NCI-H1436 (cell line): Measurements from ENCODE around the gene CALML3.

Source experiments
- DNase-seq: peaks from one replicate; lab custom pipeline; 2025; lab: John Stamatoyannopoulos, UW

The CALML3 gene

GRCh38 chr10:5567477-5567876 lies 42.7 kb downstream of the CALML3 start:
- no peak for DNase-seq

- no peak for DNase-seq
Observed at GRCh38 chr10:5568984-5569383, 44.2 kb downstream of the CALML3 start.

- DNase-seq = no peak
Observed at GRCh38 chr10:5569568-5569967, 44.8 kb downstream of the CALML3 start.

- DNase-seq = no peak
Observed at GRCh38 chr10:5570007-5570655, 45.4 kb downstream of the CALML3 start.

- no peak for DNase-seq
Observed at GRCh38 chr10:5570979-5571810, 46.4 kb downstream of the CALML3 start.

GRCh38 chr10:5571826-5572225 lies 47.1 kb downstream of the CALML3 start:
- DNase-seq = no peak

GRCh38 chr10:5573319-5573950 lies 48.7 kb downstream of the CALML3 start:
- no peak for DNase-seq

GRCh38 chr10:5573968-5574641 lies 49.3 kb downstream of the CALML3 start:
- DNase-seq = no peak

- DNase-seq = no peak
Observed at GRCh38 chr10:5574642-5575131, 49.9 kb downstream of the CALML3 start.

- DNase-seq = no peak
Observed at GRCh38 chr10:5575144-5575481, 50.4 kb downstream of the CALML3 start.

- no peak for DNase-seq
Observed at GRCh38 chr10:5575482-5576153, 50.9 kb downstream of the CALML3 start.

GRCh38 chr10:5576154-5576748 lies 51.5 kb downstream of the CALML3 start:
- DNase-seq = no peak
